K562 (cell line): Measurements from ENCODE around the gene C10orf90. TPM values are rescaled to one million over a fixed set of nuclear protein-coding genes. Genes with fewer than 3 reads are reported as not detected.

Experiments used
- ATAC-seq: fragments of 200-7000 bp; cut with Tn5 transposase; 3 replicates; pipeline ENCODE4 v1.9.1; 2020; ENCODE audit warnings: moderate library complexity
- BruUV-seq: library from RNA; stranded (reverse); fragments of 400-500 nt; replicated peaks from 2 replicates; lab custom pipeline; 2021; lab: Mats Ljungman, UMichigan
- CTCF ChIA-PET: fragments of 300-600 bp; formaldehyde crosslinking; extraction: SDS; loops from one replicate; lab custom pipeline; 2021; ENCODE audit warnings: low intra/inter-chr PET ratio; lab: Yijun Ruan, JAX
- POLR2A ChIA-PET: fragments of 300-600, 350-650 bp; sonication (Branson Sonifier 250); formaldehyde crosslinking; extraction: SDS; loops from one replicate; lab custom pipeline; 2021; ENCODE audit warnings: antibody characterized with exemption, inconsistent platforms; lab: Yijun Ruan, JAX
- DNase-seq, 4 experiments: peaks; one replicate each; pipeline versions ENCODE4 v3.0.0 to v3.0.0-alpha.2; 2011 to 2018; ENCODE audit warnings: low spot score in 3 of 4, mixed read lengths in 3 of 4; ENCODE audit errors: extremely low read depth in 1 of 4
- FAIRE-seq: peaks from 2 replicates; lab custom pipeline; 2011; peaks lifted over from hg19 to GRCh38; lab: Jason Lieb, UNC
- H2AFZ ChIP-seq: 2 replicates; pipeline ENCODE4 v1.6.0; 2011; ENCODE audit warnings: low read depth, low read length, control low read depth, inconsistent platforms
- H3K27ac ChIP-seq: fragments of 200-600 bp; 3 replicates; pipeline ENCODE4 v1.8.0; 2011; ENCODE audit warnings: low read depth, mild to moderate bottlenecking, control low read depth, inconsistent platforms, low read length, moderate library complexity, mixed read lengths; ENCODE audit errors: extremely low read depth
- H3K27me3 ChIP-seq, 2 experiments: fragments of 300-600 bp in 1 of 2; 2 replicates in 1 of 2; 3 replicates in 1 of 2; pipeline versions ENCODE4 v1.6.0 to v1.8.0; 2011; ENCODE audit warnings: inconsistent platforms in 2 of 2, low read length in 2 of 2, mild to moderate bottlenecking in 1 of 2, mixed read lengths in 1 of 2, moderate library complexity in 1 of 2; ENCODE audit not compliant: control insufficient read depth in 2 of 2, insufficient read depth in 2 of 2
- H3K36me3 ChIP-seq: fragments of 300-600 bp; 3 replicates; pipeline ENCODE4 v1.8.0; 2011; ENCODE audit warnings: mild to moderate bottlenecking, low read length, inconsistent platforms; ENCODE audit not compliant: control insufficient read depth, insufficient read depth
- H3K4me1 ChIP-seq, 2 experiments: fragments of 200-600 bp in 1 of 2; replicated peaks in 1 of 2; 2 replicates in 1 of 2; 3 replicates in 1 of 2; pipeline versions ENCODE4 v1.5.1 to v1.8.0; 2011; ENCODE audit warnings: inconsistent platforms in 2 of 2, low read length in 2 of 2, mild to moderate bottlenecking in 1 of 2, mixed read lengths in 1 of 2, moderate library complexity in 1 of 2; ENCODE audit not compliant: control insufficient read depth in 2 of 2, insufficient read depth in 2 of 2
- H3K4me2 ChIP-seq: 2 replicates; pipeline ENCODE4 v1.6.1; 2011; ENCODE audit warnings: low read length, control low read depth, inconsistent platforms, mixed read lengths; ENCODE audit not compliant: insufficient read depth
- H3K4me3 ChIP-seq: fragments of 200-600 bp; sonication (generic), shearing (Covaris generic); 2 replicates; pipeline ENCODE4 v1.5.1; 2016; ENCODE audit warnings: control low read depth, inconsistent platforms
- H3K79me2 ChIP-seq: fragments of 200-600 bp; 3 replicates; pipeline ENCODE4 v1.8.0; 2011; ENCODE audit warnings: low read length, inconsistent platforms; ENCODE audit not compliant: control insufficient read depth, insufficient read depth
- H3K9ac ChIP-seq, 2 experiments: 2 replicates each; pipeline versions ENCODE4 v1.6.0 to v1.6.1; 2011; ENCODE audit warnings: low read depth in 2 of 2, low read length in 2 of 2, control low read depth in 1 of 2, inconsistent platforms in 1 of 2, mild to moderate bottlenecking in 1 of 2, mixed read lengths in 1 of 2; ENCODE audit not compliant: insufficient read depth in 1 of 2
- H3K9me1 ChIP-seq: one replicate; pipeline ENCODE4 v1.6.0; 2011; ENCODE audit warnings: inconsistent platforms, mild to moderate bottlenecking, low read length, moderate library complexity; ENCODE audit not compliant: control insufficient read depth, insufficient read depth
- H3K9me3 ChIP-seq: replicated peaks from 2 replicates; pipeline ENCODE4 v1.5.1; 2011; ENCODE audit warnings: low read depth, low read length, inconsistent platforms; ENCODE audit not compliant: control insufficient read depth, insufficient read depth
- H4K20me1 ChIP-seq: replicated peaks from 2 replicates; pipeline ENCODE4 v1.6.1; 2011; ENCODE audit warnings: low read length, inconsistent platforms, mixed read lengths; ENCODE audit not compliant: control insufficient read depth, insufficient read depth
- ASH1L ChIP-seq: fragments of 450-650 bp; IDR thresholded peaks from 2 replicates; pipeline ENCODE4 v1.6.1; 2018; ENCODE audit warnings: borderline replicate concordance, mild to moderate bottlenecking, low read depth; ENCODE audit not compliant: partially characterized antibody
- BACH1 ChIP-seq: fragments of 200-800 bp; sonication (Bioruptor generic); IDR thresholded peaks from 2 replicates; pipeline ENCODE4 v1.6.1; 2016; ENCODE audit warnings: missing genetic modification characterization, missing compliant biosample characterization
- BCLAF1 ChIP-seq, 2 experiments: fragments of 450-650 bp in 1 of 2; IDR thresholded peaks; 2 replicates each; pipeline ENCODE4 v1.6.1; 2011 to 2017; ENCODE audit warnings: low read depth in 2 of 2, antibody characterized with exemption in 1 of 2, borderline replicate concordance in 1 of 2, low read length in 1 of 2, mild to moderate bottlenecking in 1 of 2, mixed read lengths in 1 of 2; ENCODE audit not compliant: control insufficient read depth in 1 of 2
- CEBPB ChIP-seq: fragments of 450-650 bp; IDR thresholded peaks from 2 replicates; pipeline ENCODE4 v1.6.1; 2016; ENCODE audit warnings: missing genetic modification characterization, missing compliant biosample characterization
- FOXJ2 ChIP-seq: fragments of 200-800 bp; sonication (Bioruptor generic); IDR thresholded peaks from 2 replicates; pipeline ENCODE4 v1.6.1; 2016; ENCODE audit warnings: missing genetic modification characterization, missing compliant biosample characterization
- GABPB1 ChIP-seq: sonication (generic); formaldehyde crosslinking; IDR thresholded peaks from 2 replicates; pipeline ENCODE4 v1.8.0; 2022; ENCODE audit warnings: mild to moderate bottlenecking, missing genetic modification reagents
- LCOR ChIP-seq: sonication (generic); formaldehyde crosslinking; IDR thresholded peaks from 2 replicates; pipeline ENCODE4 v1.8.0; 2022; ENCODE audit warnings: mild to moderate bottlenecking, missing genetic modification reagents
- RNF2 ChIP-seq: sonication (generic); IDR thresholded peaks from 2 replicates; pipeline ENCODE4 v1.6.1; 2016
- SRSF1 ChIP-seq: fragments of 200-400 bp; formaldehyde crosslinking; IDR thresholded peaks from 2 replicates; pipeline ENCODE4 v1.6.1; 2017; ENCODE audit warnings: mild to moderate bottlenecking, low read depth, low read length, moderate library complexity
- SRSF7 ChIP-seq: fragments of 200-400 bp; formaldehyde crosslinking; optimal IDR thresholded peaks from 2 replicates; pipeline ENCODE3; 2017; ENCODE audit warnings: mild to moderate bottlenecking, low read depth, low read length
- TCFL5 ChIP-seq: fragments of 250-450 bp; sonication (Bioruptor Pico); conservative IDR thresholded peaks from 2 replicates; pipeline ENCODE4 v1.6.1; 2021; ENCODE audit warnings: mild to moderate bottlenecking, moderate library complexity, matching md5 sums
- ZNF12 ChIP-seq: sonication (generic); formaldehyde crosslinking; IDR thresholded peaks from 2 replicates; pipeline ENCODE4 v1.4.0; 2020; ENCODE audit warnings: mild to moderate bottlenecking, missing genetic modification reagents
- WGBS: fragments of 100-300 bp; shearing (Covaris generic); methylation state at CpG from one replicate; pipeline ENCODE4 v1.1.6; 2016; ENCODE audit warnings: low coverage, mixed read lengths; ENCODE audit not compliant: insufficient coverage; ENCODE audit errors: missing lambda C conversion rate; 5-methylcytosine and 5-hydroxymethylcytosine counted together
- in situ Hi-C: fragments of 300-500 bp; cut with MboI; formaldehyde crosslinking; loops from 4 replicates; pipeline ENCODE4 v1.15.0; 2018; ENCODE audit warnings: inconsistent platforms, mixed read lengths
- intact Hi-C: fragments of 100-400 bp; cut with micrococcal nuclease; formaldehyde crosslinking; loops from 2 replicates; pipeline ENCODE4 v1.14.2; 2022
- polyA plus RNA-seq, 8 experiments: library from polyadenylated mRNA; depleted of rRNA in 4 of 8; stranded (reverse) in 5 of 8; unstranded in 3 of 8; fragments of >200 nt; fragmentation: Nextera tagmentation in 2 of 8; fragmentation: Illumina TruSeq in 1 of 8; extraction: Ambion mirVana in 2 of 8; extraction: Trizol in 1 of 8; gene quantifications; 2 replicates each; pipeline versions ENCODE4 v1.2.1 to v1.2.3, GENCODE V29; 2011 to 2014; ENCODE audit warnings: inconsistent platforms in 1 of 8, missing spikeins in 1 of 8
- total RNA-seq, 7 experiments: library from RNA; depleted of rRNA in 6 of 7; stranded (reverse); fragments of >200 nt in 6 of 7; fragmentation: Illumina TruSeq in 2 of 7; extraction: Trizol in 2 of 7; gene quantifications; 2 replicates each; pipeline versions ENCODE4 v1.2.1 to v1.2.3, GENCODE V29; 2011 to 2021; ENCODE audit warnings: low replicate concordance in 1 of 7
- TF ChIP-seq, protein P1 (sequence below): fragments of 150-350 bp; IDR thresholded peaks from 2 replicates; pipeline ENCODE4 v1.6.1; 2014; ENCODE audit warnings: low read depth, mild to moderate bottlenecking, low read length, borderline replicate concordance
- TF ChIP-seq, protein P2 (sequence below): fragments of 250-450 bp; sonication (Bioruptor Pico); IDR thresholded peaks from 2 replicates; pipeline ENCODE4 v1.8.0; 2022; ENCODE audit warnings: moderate library complexity, mild to moderate bottlenecking, inconsistent platforms

The C10orf90 gene
- total and polyA plus RNA-seq, 9 of the 15 experiments (the other 6 are each of a cell fraction or from before 2014, with no cell fraction given): not detected

DNA sequence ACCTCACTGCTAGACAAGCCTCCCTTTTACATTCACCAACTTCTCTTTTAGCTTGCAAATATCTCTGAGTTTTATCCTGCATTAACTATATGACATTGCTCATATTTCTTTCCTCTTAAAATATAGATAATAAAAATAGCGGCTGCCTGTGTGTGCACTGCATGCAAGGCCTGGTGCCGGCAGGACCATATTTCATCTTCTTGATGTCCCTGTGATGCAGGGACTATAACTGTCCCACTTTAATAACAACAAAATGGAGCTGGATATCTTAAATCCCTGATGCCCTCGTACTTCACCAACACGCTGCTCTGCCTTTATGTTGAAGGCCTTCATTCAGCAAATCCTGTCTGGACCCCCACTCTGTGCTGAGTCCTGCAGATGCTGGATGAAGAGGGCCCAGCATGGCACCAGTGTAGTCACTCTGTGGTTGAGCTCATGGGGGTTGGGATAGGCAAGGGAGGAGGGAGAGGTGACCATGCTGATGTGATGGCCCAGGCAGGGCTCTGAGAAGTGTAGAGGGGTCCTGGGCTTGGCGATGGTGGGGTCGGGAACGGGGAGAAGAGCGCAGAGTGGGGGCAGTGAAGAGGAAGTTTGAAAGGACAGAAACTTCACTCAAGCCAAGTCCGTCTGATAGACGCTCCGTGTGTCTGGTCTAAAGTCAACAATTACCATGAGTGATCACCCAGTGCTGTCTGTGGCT is 40.4 kb downstream of the C10orf90 start:
- Histone ChIP-seq H3K27ac (no peak overlapping the region), H3K4me1 (no peaks in the 10 kb centered on the region), H3K9ac (no peak overlapping the region), H3K4me3 (no peak overlapping the region), H3K9me1 (no peaks in the 10 kb centered on the region), H2AFZ (no peak overlapping the region), H3K27me3 (no peaks in the 10 kb centered on the region), H3K79me2 (no peaks in the 10 kb centered on the region), H3K4me2 (no peak overlapping the region), H3K36me3 (no peaks in the 10 kb centered on the region), H4K20me1 (no peaks in the 10 kb centered on the region), H3K9me3 (no peaks in the 10 kb centered on the region)
- no peak for FAIRE-seq
- no peak for ATAC-seq
- ChIA-PET CTCF (no interaction called here), POLR2A (interaction anchor here (0.9 kb wide), 1 partner anchor 10 kb away, joined by 3 read pairs; no protein-coding TSS in a partner anchor)
- DNase-seq: no peak
- in situ Hi-C loops (no loop called here), intact Hi-C loops (no loop called here)
- no TSS peak for BruUV-seq
- 3% methylated on average over 11 of the region's 11 CpGs for WGBS
- TF ChIP-seq BACH1: no peak
- no peak for TF ChIP-seq GABPB1 (CRISPR knock-in tag)
- no peak for TF ChIP-seq RNF2
- no peak for TF ChIP-seq FOXJ2
- no peak for TF ChIP-seq BCLAF1 (IDR thresholded peaks at IDR 0.05; ENCODE audit: borderline replicate concordance in 1 of 2, control insufficient read depth in 1 of 2, low read depth in 2 of 2, low read length in 1 of 2)
- TF ChIP-seq ZNF12 (CRISPR knock-in tag): no peak
- TF ChIP-seq, protein P1, sequence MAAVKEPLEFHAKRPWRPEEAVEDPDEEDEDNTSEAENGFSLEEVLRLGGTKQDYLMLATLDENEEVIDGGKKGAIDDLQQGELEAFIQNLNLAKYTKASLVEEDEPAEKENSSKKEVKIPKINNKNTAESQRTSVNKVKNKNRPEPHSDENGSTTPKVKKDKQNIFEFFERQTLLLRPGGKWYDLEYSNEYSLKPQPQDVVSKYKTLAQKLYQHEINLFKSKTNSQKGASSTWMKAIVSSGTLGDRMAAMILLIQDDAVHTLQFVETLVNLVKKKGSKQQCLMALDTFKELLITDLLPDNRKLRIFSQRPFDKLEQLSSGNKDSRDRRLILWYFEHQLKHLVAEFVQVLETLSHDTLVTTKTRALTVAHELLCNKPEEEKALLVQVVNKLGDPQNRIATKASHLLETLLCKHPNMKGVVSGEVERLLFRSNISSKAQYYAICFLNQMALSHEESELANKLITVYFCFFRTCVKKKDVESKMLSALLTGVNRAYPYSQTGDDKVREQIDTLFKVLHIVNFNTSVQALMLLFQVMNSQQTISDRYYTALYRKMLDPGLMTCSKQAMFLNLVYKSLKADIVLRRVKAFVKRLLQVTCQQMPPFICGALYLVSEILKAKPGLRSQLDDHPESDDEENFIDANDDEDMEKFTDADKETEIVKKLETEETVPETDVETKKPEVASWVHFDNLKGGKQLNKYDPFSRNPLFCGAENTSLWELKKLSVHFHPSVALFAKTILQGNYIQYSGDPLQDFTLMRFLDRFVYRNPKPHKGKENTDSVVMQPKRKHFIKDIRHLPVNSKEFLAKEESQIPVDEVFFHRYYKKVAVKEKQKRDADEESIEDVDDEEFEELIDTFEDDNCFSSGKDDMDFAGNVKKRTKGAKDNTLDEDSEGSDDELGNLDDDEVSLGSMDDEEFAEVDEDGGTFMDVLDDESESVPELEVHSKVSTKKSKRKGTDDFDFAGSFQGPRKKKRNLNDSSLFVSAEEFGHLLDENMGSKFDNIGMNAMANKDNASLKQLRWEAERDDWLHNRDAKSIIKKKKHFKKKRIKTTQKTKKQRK: no peak
- TF ChIP-seq, protein P2, sequence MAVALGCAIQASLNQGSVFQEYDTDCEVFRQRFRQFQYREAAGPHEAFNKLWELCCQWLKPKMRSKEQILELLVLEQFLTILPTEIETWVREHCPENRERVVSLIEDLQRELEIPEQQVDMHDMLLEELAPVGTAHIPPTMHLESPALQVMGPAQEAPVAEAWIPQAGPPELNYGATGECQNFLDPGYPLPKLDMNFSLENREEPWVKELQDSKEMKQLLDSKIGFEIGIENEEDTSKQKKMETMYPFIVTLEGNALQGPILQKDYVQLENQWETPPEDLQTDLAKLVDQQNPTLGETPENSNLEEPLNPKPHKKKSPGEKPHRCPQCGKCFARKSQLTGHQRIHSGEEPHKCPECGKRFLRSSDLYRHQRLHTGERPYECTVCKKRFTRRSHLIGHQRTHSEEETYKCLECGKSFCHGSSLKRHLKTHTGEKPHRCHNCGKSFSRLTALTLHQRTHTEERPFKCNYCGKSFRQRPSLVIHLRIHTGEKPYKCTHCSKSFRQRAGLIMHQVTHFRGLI (CRISPR knock-in tag): no peak
- TF ChIP-seq CEBPB (tag): no peak
- no peak for TF ChIP-seq TCFL5
- no peak for TF ChIP-seq SRSF7
- no peak for TF ChIP-seq SRSF1
- no peak for TF ChIP-seq ASH1L
- TF ChIP-seq LCOR (CRISPR knock-in tag): no peak
